ENCODE results near the gene LCMT2. TPM values are rescaled to one million over a fixed set of nuclear protein-coding genes. Genes with fewer than 3 reads are reported as not detected.

Gene LCMT2
- polyA plus RNA-seq, 1 donor from 2014 or later: 10.3 TPM

DNA sequence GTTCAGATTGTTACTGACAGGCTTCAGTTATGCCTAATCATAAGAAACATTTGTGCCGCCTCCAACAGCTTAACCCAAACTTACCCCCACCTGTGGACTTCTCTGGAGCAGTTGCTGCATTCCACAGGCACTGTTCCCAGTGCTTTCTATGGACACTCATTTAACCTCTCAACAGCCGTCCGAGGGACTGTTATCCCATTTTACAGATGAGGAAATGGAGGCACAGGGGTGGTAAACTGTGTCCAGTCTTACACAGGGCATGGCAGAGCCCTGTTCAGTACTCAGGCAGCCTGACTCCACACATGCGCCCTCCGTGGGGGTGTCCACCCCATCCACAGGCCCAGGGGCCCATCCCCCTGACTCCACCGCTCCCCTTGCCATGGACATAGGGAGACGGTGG is 49.4 kb downstream of the LCMT2 start:
- TF ChIP-seq POLR2AphosphoS5 (IDR thresholded peaks at IDR 0.05): no peak
- TF ChIP-seq SMC3 (conservative IDR thresholded peaks at IDR 0.05; ENCODE audit: poor library complexity): no peak
- TF ChIP-seq EP300 (conservative IDR thresholded peaks at IDR 0.05; ENCODE audit: poor library complexity, severe bottlenecking): no peak
- TF ChIP-seq MXI1 (conservative IDR thresholded peaks at IDR 0.05; ENCODE audit: poor library complexity, severe bottlenecking): no peak
- no peak for TF ChIP-seq TAF1 (IDR thresholded peaks at IDR 0.05; ENCODE audit: low read depth)
- TF ChIP-seq EZH2 (IDR thresholded peaks at IDR 0.05; ENCODE audit: borderline replicate concordance, insufficient read depth, low read length, poor library complexity, severe bottlenecking): no peak
- no peak for TF ChIP-seq RAD21 (conservative IDR thresholded peaks at IDR 0.05)
- TF ChIP-seq, protein P1, sequence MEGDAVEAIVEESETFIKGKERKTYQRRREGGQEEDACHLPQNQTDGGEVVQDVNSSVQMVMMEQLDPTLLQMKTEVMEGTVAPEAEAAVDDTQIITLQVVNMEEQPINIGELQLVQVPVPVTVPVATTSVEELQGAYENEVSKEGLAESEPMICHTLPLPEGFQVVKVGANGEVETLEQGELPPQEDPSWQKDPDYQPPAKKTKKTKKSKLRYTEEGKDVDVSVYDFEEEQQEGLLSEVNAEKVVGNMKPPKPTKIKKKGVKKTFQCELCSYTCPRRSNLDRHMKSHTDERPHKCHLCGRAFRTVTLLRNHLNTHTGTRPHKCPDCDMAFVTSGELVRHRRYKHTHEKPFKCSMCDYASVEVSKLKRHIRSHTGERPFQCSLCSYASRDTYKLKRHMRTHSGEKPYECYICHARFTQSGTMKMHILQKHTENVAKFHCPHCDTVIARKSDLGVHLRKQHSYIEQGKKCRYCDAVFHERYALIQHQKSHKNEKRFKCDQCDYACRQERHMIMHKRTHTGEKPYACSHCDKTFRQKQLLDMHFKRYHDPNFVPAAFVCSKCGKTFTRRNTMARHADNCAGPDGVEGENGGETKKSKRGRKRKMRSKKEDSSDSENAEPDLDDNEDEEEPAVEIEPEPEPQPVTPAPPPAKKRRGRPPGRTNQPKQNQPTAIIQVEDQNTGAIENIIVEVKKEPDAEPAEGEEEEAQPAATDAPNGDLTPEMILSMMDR (IDR thresholded peaks at IDR 0.05; ENCODE audit: poor library complexity, severe bottlenecking): no peak
- TF ChIP-seq, protein P2, sequence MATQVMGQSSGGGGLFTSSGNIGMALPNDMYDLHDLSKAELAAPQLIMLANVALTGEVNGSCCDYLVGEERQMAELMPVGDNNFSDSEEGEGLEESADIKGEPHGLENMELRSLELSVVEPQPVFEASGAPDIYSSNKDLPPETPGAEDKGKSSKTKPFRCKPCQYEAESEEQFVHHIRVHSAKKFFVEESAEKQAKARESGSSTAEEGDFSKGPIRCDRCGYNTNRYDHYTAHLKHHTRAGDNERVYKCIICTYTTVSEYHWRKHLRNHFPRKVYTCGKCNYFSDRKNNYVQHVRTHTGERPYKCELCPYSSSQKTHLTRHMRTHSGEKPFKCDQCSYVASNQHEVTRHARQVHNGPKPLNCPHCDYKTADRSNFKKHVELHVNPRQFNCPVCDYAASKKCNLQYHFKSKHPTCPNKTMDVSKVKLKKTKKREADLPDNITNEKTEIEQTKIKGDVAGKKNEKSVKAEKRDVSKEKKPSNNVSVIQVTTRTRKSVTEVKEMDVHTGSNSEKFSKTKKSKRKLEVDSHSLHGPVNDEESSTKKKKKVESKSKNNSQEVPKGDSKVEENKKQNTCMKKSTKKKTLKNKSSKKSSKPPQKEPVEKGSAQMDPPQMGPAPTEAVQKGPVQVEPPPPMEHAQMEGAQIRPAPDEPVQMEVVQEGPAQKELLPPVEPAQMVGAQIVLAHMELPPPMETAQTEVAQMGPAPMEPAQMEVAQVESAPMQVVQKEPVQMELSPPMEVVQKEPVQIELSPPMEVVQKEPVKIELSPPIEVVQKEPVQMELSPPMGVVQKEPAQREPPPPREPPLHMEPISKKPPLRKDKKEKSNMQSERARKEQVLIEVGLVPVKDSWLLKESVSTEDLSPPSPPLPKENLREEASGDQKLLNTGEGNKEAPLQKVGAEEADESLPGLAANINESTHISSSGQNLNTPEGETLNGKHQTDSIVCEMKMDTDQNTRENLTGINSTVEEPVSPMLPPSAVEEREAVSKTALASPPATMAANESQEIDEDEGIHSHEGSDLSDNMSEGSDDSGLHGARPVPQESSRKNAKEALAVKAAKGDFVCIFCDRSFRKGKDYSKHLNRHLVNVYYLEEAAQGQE (IDR thresholded peaks at IDR 0.05; ENCODE audit: borderline replicate concordance): no peak
- H3K9me2 ChIP-seq (ENCODE audit: insufficient read depth, low read length): no peaks in the 10 kb centered on the region
- H3K27ac ChIP-seq (ENCODE audit: low read length): no peak overlapping the region
- H3K9ac ChIP-seq (ENCODE audit: low read length): no peak overlapping the region
- no peaks in the 10 kb centered on the region for H3K36me3 ChIP-seq (ENCODE audit: insufficient read depth, low read length)
- no peaks in the 10 kb centered on the region for H4K20me1 ChIP-seq (ENCODE audit: insufficient read depth)
- no peaks in the 10 kb centered on the region for H3F3A ChIP-seq (ENCODE audit: insufficient read depth, low read length, poor library complexity, severe bottlenecking)
- no peaks in the 10 kb centered on the region for H3K27me3 ChIP-seq (ENCODE audit: insufficient read depth, low read depth, low read length)
- H3K79me2 ChIP-seq (replicated peaks; ENCODE audit: insufficient read depth, low read length): no peaks in the 10 kb centered on the region
- H3K4me3 ChIP-seq (ENCODE audit: low read length): no peak overlapping the region
- no peaks in the 10 kb centered on the region for H3K9me3 ChIP-seq (ENCODE audit: low read length)
- no peak overlapping the region for H3K4me2 ChIP-seq (ENCODE audit: low read length)
- no peak overlapping the region for H2AFZ ChIP-seq (ENCODE audit: low read depth, low read length)

DNA sequence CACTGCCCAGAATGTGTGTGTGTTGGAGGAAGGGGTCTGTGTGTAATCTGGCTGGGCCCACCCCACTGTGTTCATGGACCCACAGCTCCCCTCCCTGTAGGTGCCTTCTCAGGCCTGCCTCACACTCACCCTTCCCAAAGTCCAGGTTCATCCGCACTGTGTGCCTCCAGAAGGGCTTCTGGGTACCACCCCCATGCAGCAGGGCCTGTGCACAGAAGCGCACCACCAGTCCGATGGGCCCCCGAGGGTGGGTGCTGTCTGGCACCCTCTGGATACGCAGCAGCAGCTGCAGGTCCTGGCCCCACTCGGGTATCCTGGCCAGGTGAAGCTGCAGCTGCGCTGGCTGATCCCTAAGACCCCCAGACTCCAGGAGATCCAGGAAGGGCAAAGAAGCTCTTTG is 50.9 kb downstream of the LCMT2 start:
- Histone ChIP-seq H3K27me3 (ENCODE audit: insufficient read depth, low read depth, low read length) (no peaks in the 10 kb centered on the region), H3K4me3 (ENCODE audit: low read length) (no peak overlapping the region), H3K9ac (ENCODE audit: low read length) (no peak overlapping the region), H3K9me2 (ENCODE audit: insufficient read depth, low read length) (no peaks in the 10 kb centered on the region), H3K9me3 (ENCODE audit: low read length) (no peaks in the 10 kb centered on the region), H3K79me2 (replicated peaks; ENCODE audit: insufficient read depth, low read length) (no peaks in the 10 kb centered on the region), H4K20me1 (ENCODE audit: insufficient read depth) (no peaks in the 10 kb centered on the region), H3F3A (ENCODE audit: insufficient read depth, low read length, poor library complexity, severe bottlenecking) (no peaks in the 10 kb centered on the region), H3K36me3 (ENCODE audit: insufficient read depth, low read length) (no peaks in the 10 kb centered on the region), H2AFZ (ENCODE audit: low read depth, low read length) (no peak overlapping the region), H3K4me2 (ENCODE audit: low read length) (no peak overlapping the region), H3K27ac (ENCODE audit: low read length) (no peak overlapping the region)
- TF ChIP-seq, protein P2 (IDR thresholded peaks at IDR 0.05; ENCODE audit: borderline replicate concordance): no peak
- TF ChIP-seq EP300 (conservative IDR thresholded peaks at IDR 0.05; ENCODE audit: poor library complexity, severe bottlenecking) (no peak), EZH2 (IDR thresholded peaks at IDR 0.05; ENCODE audit: borderline replicate concordance, insufficient read depth, low read length, poor library complexity, severe bottlenecking) (no peak), POLR2AphosphoS5 (IDR thresholded peaks at IDR 0.05) (no peak), MXI1 (conservative IDR thresholded peaks at IDR 0.05; ENCODE audit: poor library complexity, severe bottlenecking) (no peak)
